HL-60/S4 (cell line): ENCODE results near the gene CLMN.

Experiments
- in situ Hi-C: fragments of 300-500 bp; cut with MboI; formaldehyde crosslinking; loops from 2 replicates; pipeline ENCODE4 v1.14.3; 2022; ENCODE audit warnings: low sequenced_read_pairs

CLMN gene

GRCh38 chr14:95322651-95323050 lies 2.9 kb upstream of the CLMN start:
- in situ Hi-C loops, result no loop called here

GRCh38 chr14:95321693-95322455 lies 2.2 kb upstream of the CLMN start:
- in situ Hi-C loops, result no loop called here

- in situ Hi-C loops, result no loop called here
These were observed 1.4 kb upstream of the CLMN start for GRCh38 chr14:95320955-95321600.

- in situ Hi-C loops, result no loop called here
These were observed 579 bp upstream of the CLMN start for GRCh38 chr14:95320078-95320895.

GRCh38 chr14:95318399-95319311 lies 1.1 kb downstream of the CLMN start:
- in situ Hi-C loops, result no loop called here

GRCh38 chr14:95317817-95318343 lies 1.8 kb downstream of the CLMN start:
- in situ Hi-C loops, result no loop called here

GRCh38 chr14:95316821-95317220 lies 2.9 kb downstream of the CLMN start:
- in situ Hi-C loops, result no loop called here

- in situ Hi-C loops, result no loop called here
These were observed 4.1 kb downstream of the CLMN start for GRCh38 chr14:95315579-95315978.

- in situ Hi-C loops, result no loop called here
These were observed 4.6 kb downstream of the CLMN start for GRCh38 chr14:95315156-95315555.

- in situ Hi-C loops, result no loop called here
These were observed 5.1 kb downstream of the CLMN start for GRCh38 chr14:95314609-95315008.

- in situ Hi-C loops, result no loop called here
These were observed 6.0 kb downstream of the CLMN start for GRCh38 chr14:95313707-95314106.

GRCh38 chr14:95313190-95313589 lies 6.5 kb downstream of the CLMN start:
- in situ Hi-C loops, result no loop called here

GRCh38 chr14:95312311-95312710 lies 7.4 kb downstream of the CLMN start:
- in situ Hi-C loops, result no loop called here

GRCh38 chr14:95311752-95312151 lies 8.0 kb downstream of the CLMN start:
- in situ Hi-C loops, result no loop called here

GRCh38 chr14:95310635-95311380 lies 8.9 kb downstream of the CLMN start:
- in situ Hi-C loops, result no loop called here

GRCh38 chr14:95309261-95310051 lies 10.3 kb downstream of the CLMN start:
- in situ Hi-C loops, result no loop called here

- in situ Hi-C loops, result no loop called here
These were observed 11.6 kb downstream of the CLMN start for GRCh38 chr14:95308073-95308472.

- in situ Hi-C loops, result no loop called here
These were observed 12.2 kb downstream of the CLMN start for GRCh38 chr14:95307402-95308041.
